PC-3 (cell line): ENCODE measurements around the gene FLT1. TPM values are rescaled to one million over a fixed set of nuclear protein-coding genes. Genes with fewer than 3 reads are reported as not detected.
A peak's percentile ranks its signal among the peaks of the same experiment; 100 is the strongest.

Experiments
- ATAC-seq: fragments of 200-7000 bp; cut with Tn5 transposase; 2 replicates; pipeline ENCODE4 v1.9.1; 2020; ENCODE audit warnings: mild to moderate bottlenecking, moderate library complexity
- BruUV-seq: library from RNA; stranded (reverse); fragments of 400-500 nt; replicated peaks from 2 replicates; lab custom pipeline; 2021; lab: Mats Ljungman, UMichigan
- CTCF ChIA-PET: fragments of 300-600 bp; sonication (Branson Sonifier 250); formaldehyde crosslinking; loops from one replicate; lab custom pipeline; 2022; ENCODE audit warnings: antibody characterized with exemption; lab: Charles Lee
- POLR2A ChIA-PET: fragments of 300-600 bp; sonication (Branson Sonifier 250); formaldehyde crosslinking; loops from one replicate; lab custom pipeline; 2022; ENCODE audit warnings: antibody characterized with exemption; ENCODE audit not compliant: unreplicated experiment; lab: Charles Lee
- DNase-seq: peaks from one replicate; pipeline ENCODE4 v3.0.0-alpha.2; 2015
- H2AFZ ChIP-seq: fragments of 300-600 bp; sonication (generic); 2 replicates; pipeline ENCODE4 v1.6.0; 2016; ENCODE audit warnings: antibody characterized with exemption, low read length
- H3F3A ChIP-seq: fragments of 300-600 bp; sonication (generic); one replicate; pipeline ENCODE4 v1.6.0; 2017; ENCODE audit warnings: antibody characterized with exemption, low read length, control low read depth, mild to moderate bottlenecking; ENCODE audit not compliant: unreplicated experiment
- H3K27ac ChIP-seq: fragments of 300-600 bp; sonication (generic); 2 replicates; pipeline ENCODE4 v1.5.1; 2016; ENCODE audit warnings: mild to moderate bottlenecking, low read length
- H3K27me3 ChIP-seq: fragments of 300-600 bp; sonication (generic); 2 replicates; pipeline ENCODE4 v1.6.1; 2016; ENCODE audit warnings: low read length, mixed read lengths
- H3K36me3 ChIP-seq: fragments of 300-600 bp; sonication (generic); 2 replicates; pipeline ENCODE4 v1.6.1; 2016; ENCODE audit warnings: low read depth, mixed run types, low read length, mixed read lengths
- H3K4me1 ChIP-seq: fragments of 300-600 bp; sonication (generic); 2 replicates; pipeline ENCODE4 v1.5.1; 2016; ENCODE audit warnings: low read length; ENCODE audit not compliant: insufficient read depth
- H3K4me2 ChIP-seq: fragments of 300-600 bp; sonication (generic); 2 replicates; pipeline ENCODE4 v1.6.0; 2016; ENCODE audit warnings: low read length
- H3K4me3 ChIP-seq: fragments of 300-600 bp; sonication (generic); 2 replicates; pipeline ENCODE4 v1.5.1; 2016; ENCODE audit warnings: mild to moderate bottlenecking, low read length, mixed read lengths
- H3K79me2 ChIP-seq: fragments of 300-600 bp; sonication (generic); 2 replicates; pipeline ENCODE4 v1.6.1; 2017; ENCODE audit warnings: low read length, mixed read lengths
- H3K9ac ChIP-seq: fragments of 300-600 bp; sonication (generic); 2 replicates; pipeline ENCODE4 v1.6.0; 2016; ENCODE audit warnings: mild to moderate bottlenecking, low read length
- H3K9me2 ChIP-seq: fragments of 300-600 bp; sonication (generic); replicated peaks from 2 replicates; pipeline ENCODE4 v1.6.1; 2016; ENCODE audit warnings: mixed run types, low read length, mixed read lengths
- H3K9me3 ChIP-seq: fragments of 300-600 bp; sonication (generic); 2 replicates; pipeline ENCODE4 v1.6.1; 2016; ENCODE audit warnings: low read length, mixed read lengths
- H4K20me1 ChIP-seq: fragments of 300-600 bp; sonication (generic); 2 replicates; pipeline ENCODE4 v1.6.1; 2016; ENCODE audit warnings: low read length, mixed read lengths
- CTCF ChIP-seq: fragments of 300-600 bp; sonication (generic); conservative IDR thresholded peaks from 2 replicates; pipeline ENCODE4 v1.5.1; 2017; ENCODE audit warnings: antibody characterized with exemption, low read depth, mild to moderate bottlenecking, low read length
- EZH2 ChIP-seq: fragments of 300-600 bp; sonication (generic); IDR thresholded peaks from one replicate; pipeline ENCODE4 v1.6.1; 2017; ENCODE audit warnings: antibody characterized with exemption, mild to moderate bottlenecking, low read length; ENCODE audit not compliant: unreplicated experiment
- EZH2phosphoT487 ChIP-seq: fragments of 300-600 bp; sonication (generic); IDR thresholded peaks from 2 replicates; pipeline ENCODE4 v1.6.1; 2018; ENCODE audit warnings: mild to moderate bottlenecking, antibody characterized with exemption, low read length, borderline replicate concordance
- intact Hi-C: fragments of 100-400 bp; cut with micrococcal nuclease; formaldehyde crosslinking; loops from 2 replicates; pipeline ENCODE4 v1.9.0; 2023
- total RNA-seq: library from RNA; depleted of rRNA; stranded (reverse); fragments of >200 nt; gene quantifications from 2 replicates; pipeline ENCODE4 v1.2.3, GENCODE V29; 2014

FLT1 gene
- total RNA-seq, 1 experiment from 2014 or later = 1.2 TPM

- no peaks in the 10 kb centered on the region for H3K27me3 ChIP-seq
- no peaks in the 10 kb centered on the region for H3K79me2 ChIP-seq
- H3K27ac ChIP-seq = peak overlapping the region; percentile 58
- peak overlapping the region; percentile 33 for H3K4me2 ChIP-seq
- POLR2A ChIA-PET = no interaction called here
- H3F3A ChIP-seq = no peaks in the 10 kb centered on the region
- peak overlapping the region; percentile 27; the same call in 1 of the 2 replicates for H3K9ac ChIP-seq
- CTCF ChIA-PET = no interaction called here
- BruUV-seq = no TSS peak
- no peaks in the 10 kb centered on the region for H3K36me3 ChIP-seq
- H3K9me2 ChIP-seq = no peaks in the 10 kb centered on the region
- no peak overlapping the region for H3K4me3 ChIP-seq
- DNase-seq = no peak
- intact Hi-C loops = no loop called here
- H3K9me3 ChIP-seq = no peaks in the 10 kb centered on the region
- H3K4me1 ChIP-seq = peaks cover 23% of the 10 kb centered on the region
- ATAC-seq = no peak
- no peaks in the 10 kb centered on the region for H4K20me1 ChIP-seq
- H2AFZ ChIP-seq = no peak overlapping the region
- TF ChIP-seq EZH2 (no peak), EZH2phosphoT487 (no peak), CTCF (no peak)
These were observed 173.2 kb downstream of the FLT1 start for GRCh38 chr13:28321756-28322155.

- intact Hi-C loops = no loop called here
- CTCF ChIA-PET = no interaction called here
These were observed 173.9 kb downstream of the FLT1 start for GRCh38 chr13:28320884-28321574.

More at GRCh38 chr13:28320884-28321574, 173.9 kb downstream of the FLT1 start:
- no peak overlapping the region for H2AFZ ChIP-seq
- H3K79me2 ChIP-seq = no peaks in the 10 kb centered on the region
- no peaks in the 10 kb centered on the region for H3K9me3 ChIP-seq
- TF ChIP-seq CTCF = no peak
- TF ChIP-seq EZH2phosphoT487 = no peak
- TF ChIP-seq EZH2 = no peak
- H3K4me1 ChIP-seq = peaks cover 23% of the 10 kb centered on the region
- H3K9ac ChIP-seq = peak overlapping the region; percentile 27; the same call in 1 of the 2 replicates
- no peak overlapping the region for H3K4me3 ChIP-seq
- no peaks in the 10 kb centered on the region for H4K20me1 ChIP-seq
- DNase-seq (peak; percentile 19), ATAC-seq (peak; percentile 51)
- H3K9me2 ChIP-seq = no peaks in the 10 kb centered on the region
- H3F3A ChIP-seq = no peaks in the 10 kb centered on the region
- H3K27ac ChIP-seq = no peak overlapping the region; the same call in 1 of the 2 replicates
- no peak overlapping the region for H3K4me2 ChIP-seq
- POLR2A ChIA-PET = no interaction called here
- H3K36me3 ChIP-seq = no peaks in the 10 kb centered on the region
- H3K27me3 ChIP-seq = no peaks in the 10 kb centered on the region
- no TSS peak for BruUV-seq
